GM19324 (cell line): ENCODE measurements around the gene GMEB2.
"Not testable (repeated sequence)": the region's sequence is repeated elsewhere in the genome, so short reads cannot be mapped to it uniquely, and the experiment has no call there.

Experiments used
- ATAC-seq: cut with Tn5 transposase; IDR thresholded peaks from one replicate; pipeline ENCODE4 v1.9.1; 2021; ENCODE audit warnings: mild to moderate bottlenecking, moderate library complexity; ENCODE audit not compliant: unreplicated experiment, low FRiP score

The GMEB2 gene

DNA sequence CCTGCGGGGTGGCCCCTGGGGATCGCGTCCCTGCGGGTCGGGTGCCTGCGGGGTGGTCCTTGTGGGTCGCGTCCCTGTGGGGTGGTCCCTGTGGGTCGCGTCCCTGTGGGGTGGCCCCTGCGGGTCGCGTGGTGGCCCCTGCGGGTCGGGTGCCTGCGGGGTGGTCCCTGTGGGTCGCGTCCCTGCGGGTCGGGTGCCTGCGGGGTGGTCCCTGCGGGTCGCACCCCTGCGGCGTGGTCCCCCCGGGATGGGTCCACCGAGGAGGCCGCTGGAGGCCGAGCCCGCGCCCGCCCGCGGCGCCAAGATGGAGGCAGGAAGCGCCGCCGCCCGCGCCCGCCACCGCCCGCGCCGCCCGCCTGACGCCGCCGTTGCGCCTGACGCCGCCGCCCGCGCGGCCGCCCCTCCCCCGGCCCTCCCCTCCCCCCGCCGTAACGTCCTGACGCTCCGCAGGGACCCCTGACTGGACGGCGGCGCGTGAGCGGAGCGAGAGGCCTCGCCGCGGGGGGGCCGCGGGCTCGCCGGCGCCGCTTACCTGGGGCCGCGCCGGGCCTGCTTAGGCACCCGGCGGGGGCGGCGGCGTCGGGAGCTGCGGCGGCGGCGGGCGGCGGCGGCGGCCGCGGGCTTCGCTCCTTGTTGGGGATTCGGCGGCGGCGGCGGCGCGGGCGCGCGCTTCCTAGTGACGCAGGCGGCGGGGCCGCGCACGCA lies at the start of gene GMEB2:
Gene GMEB2 (minus strand): TSS at position 678 of the 705 bp plus-strand sequence. CDS start 7,704 bp downstream, outside the sequence.
- ATAC-seq = peak; percentile 60

GRCh38 chr20:63675681-63676368 lies 48.9 kb upstream of the GMEB2 start:
- ATAC-seq = no peak

DNA sequence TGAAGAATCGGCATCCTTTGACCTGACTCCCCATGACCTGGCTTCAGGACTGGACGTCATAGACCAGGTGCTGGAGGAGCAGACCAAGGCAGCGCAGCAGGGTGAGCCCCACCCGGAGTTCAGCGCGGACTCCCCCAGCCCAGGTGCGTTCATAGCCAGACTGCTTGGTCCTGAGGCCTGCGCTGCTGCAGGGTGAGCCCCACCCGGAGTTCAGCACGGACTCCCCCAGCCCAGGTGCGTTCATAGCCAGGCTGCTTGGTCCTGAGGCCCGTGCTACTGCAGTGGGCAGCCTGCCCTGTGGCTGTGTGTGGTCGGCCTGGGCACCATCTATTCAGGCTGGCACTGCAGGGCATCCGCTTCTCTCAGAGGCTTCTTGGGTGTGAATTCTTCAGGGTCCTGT lies 47.0 kb upstream of the GMEB2 start:
- no peak for ATAC-seq

- ATAC-seq = no peak
Measured at GRCh38 chr20:63672666-63673065, 45.8 kb upstream of the GMEB2 start.

DNA sequence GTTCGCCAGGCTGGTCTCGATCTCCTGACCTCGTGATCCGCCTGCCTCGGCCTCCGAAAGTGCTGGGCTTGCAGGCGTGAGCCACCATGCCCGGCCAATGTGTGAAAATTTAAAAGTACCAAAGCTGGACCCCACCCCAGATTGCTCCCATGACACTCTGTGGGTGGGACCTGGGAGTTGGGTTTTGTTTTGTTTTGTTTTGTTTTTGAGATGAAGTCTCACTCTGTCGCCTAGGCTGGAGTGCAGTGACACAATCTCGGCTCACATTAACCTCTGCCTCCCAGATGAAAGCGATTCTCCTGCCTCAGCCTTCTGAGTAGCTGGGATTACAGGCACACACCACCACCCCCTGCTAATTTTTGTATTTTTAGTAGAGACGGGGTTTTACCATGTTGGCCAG lies 44.8 kb upstream of the GMEB2 start:
- not testable (repeated sequence) for ATAC-seq

GRCh38 chr20:63668351-63668750 lies 41.5 kb upstream of the GMEB2 start:
- ATAC-seq = no peak

DNA sequence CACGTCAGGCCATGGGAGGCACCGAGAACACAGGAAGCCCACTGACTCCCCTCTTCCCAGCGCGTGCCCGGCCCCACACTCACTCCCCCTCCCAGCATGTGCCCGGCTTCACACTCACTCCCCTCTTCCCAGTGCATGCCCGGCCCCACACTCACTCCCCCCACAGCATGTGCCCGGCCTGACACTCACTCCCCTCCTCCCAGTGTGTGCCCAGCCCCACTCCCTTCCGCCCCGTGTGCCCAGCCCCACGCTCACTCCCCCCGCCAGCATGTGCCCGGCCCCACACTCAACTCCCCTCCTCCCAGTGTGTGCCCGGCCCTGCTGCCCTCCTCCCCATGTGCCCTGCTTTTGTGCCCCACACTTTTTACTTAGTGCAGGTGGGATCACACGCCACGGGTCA lies 41.0 kb upstream of the GMEB2 start:
- no peak for ATAC-seq

DNA sequence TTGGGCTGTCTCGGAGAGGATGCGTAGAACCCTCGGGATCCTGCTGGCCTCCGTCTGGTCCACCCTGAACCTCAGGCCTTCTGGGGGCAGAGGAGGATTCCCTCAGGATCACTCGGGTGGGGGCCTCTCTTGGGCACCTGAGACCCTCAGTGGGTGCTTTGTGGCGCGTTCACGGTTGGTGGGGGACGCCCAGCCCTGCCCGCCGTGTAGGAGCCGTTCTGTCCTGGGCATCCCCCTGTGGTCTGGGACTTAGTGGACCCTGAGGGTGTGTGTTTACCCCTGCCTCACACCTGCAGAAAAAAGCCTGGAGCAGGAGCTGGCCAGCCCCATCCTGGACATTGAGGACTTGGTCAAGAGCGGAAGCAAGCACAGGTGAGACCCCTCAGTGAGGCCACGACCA lies 38.8 kb upstream of the GMEB2 start:
- no peak for ATAC-seq

DNA sequence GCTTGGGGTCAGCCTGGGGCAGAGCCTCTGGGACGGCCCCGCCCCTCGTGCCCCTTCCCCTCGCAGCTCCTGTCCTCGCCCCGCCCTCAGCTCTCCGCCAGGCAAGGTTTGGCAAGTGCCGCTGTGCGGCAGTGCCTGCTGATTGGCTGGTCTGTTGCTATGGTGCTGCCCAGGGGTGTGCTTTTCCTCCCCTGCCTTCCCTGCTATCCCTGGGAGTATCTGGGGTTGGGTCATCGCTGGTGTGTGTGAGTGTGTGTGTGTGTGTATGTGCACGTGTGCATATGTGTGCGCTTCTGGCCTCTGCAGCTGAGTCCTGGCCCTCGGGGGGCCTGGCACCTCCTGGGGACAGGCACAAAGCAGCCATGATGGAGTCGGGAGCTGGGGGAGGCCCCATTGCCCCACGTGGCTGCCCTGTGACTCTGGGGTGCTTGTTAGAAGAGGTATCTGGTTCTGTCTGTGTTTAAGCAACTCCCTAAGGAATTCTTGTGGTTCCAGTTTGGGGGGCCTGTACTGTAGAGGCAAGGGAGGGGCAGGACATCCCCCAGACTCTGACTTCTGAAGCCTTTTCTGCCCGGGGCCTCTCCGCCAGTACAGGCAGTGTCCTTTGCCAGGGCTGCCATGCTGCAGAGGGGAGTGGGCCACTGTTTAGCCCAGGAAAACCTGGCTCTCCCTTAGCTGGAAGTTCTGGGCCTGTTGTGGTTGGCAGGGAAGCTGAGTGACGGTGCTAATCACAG lies 38.1 kb upstream of the GMEB2 start:
- ATAC-seq = no peak

- no peak for ATAC-seq
Measured at GRCh38 chr20:63664143-63664851, 37.4 kb upstream of the GMEB2 start.

DNA sequence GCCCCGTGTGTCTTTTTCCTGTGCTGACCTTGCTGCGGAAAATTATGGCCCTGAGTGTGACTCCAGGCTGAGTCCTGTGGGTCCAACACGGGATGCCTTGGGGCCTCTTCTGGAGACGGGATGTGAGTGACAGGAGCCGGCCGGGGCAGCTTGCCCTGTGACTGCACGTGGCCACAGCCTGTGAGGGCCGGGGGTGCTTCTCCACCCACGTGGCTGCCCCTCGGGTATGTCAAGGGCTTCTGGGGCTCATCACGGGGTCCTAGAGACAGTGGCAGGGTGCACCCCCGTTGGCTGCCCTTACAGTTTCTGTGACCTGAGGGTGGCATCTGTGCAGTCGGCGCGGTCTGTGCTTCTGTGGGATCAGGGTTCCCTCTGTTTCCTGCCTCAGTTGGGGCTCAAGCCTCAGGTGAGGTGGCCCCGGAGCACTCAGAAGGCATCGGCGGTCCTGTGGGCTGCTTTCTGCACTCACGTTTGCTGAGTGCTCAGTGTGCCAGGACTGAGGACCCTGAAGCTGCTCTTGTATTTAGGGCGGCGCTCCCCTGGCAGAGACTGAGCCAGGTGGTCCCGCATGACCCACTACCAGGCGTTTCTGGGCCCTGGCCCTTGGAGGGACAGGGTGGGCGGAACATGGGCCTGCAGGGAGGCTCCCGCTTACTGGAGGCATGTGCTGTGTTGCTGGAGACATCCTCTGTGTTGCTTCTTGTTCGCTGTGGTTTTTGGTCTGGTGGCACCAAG lies 36.6 kb upstream of the GMEB2 start:
- no peak for ATAC-seq

GRCh38 chr20:63662813-63663189 lies 35.9 kb upstream of the GMEB2 start:
- no peak for ATAC-seq

DNA sequence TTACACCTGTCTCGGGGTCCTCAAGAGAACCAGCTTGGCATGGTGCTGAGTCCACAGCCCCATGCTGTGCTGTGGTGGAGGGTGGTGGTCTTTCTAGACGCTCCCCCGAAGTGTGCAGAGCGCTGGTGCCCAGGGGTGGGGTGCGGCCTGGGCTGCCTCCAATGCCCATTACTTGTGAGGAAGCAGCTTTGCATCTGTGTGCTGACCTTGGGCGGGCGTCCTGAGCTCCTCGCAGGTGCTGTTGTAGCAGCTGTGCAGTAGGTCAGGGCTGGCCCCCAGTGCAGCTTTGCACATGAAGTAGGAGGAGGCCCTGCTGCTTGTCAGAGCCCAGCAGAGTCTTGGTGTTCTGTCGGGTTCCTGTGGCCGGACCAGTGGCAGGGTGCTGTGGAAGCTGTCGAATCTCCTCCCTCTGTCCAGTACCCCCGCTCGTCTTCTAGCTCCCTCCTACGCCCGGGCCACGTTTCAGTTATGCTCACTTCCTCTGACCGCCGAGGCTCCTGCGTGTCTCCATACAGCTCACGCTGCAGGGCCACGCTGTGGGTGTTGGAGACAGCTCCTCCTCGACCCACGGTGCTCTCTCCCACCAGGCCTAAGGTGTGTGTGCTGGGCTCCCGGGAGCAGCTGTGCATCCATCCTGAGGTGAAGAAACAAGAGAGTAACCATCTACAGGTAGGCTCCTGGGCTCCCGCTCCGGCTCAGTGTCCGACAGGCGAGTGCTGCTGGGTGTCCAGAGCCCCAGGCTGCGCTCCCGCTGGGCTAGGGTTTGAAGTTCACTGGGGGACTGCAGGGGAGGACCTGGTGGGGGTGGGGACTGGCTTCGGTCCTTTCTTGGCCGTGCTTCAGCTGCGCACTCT lies 35.3 kb upstream of the GMEB2 start:
- no peak for ATAC-seq

GRCh38 chr20:63661108-63661507 lies 34.2 kb upstream of the GMEB2 start:
- ATAC-seq = no peak

DNA sequence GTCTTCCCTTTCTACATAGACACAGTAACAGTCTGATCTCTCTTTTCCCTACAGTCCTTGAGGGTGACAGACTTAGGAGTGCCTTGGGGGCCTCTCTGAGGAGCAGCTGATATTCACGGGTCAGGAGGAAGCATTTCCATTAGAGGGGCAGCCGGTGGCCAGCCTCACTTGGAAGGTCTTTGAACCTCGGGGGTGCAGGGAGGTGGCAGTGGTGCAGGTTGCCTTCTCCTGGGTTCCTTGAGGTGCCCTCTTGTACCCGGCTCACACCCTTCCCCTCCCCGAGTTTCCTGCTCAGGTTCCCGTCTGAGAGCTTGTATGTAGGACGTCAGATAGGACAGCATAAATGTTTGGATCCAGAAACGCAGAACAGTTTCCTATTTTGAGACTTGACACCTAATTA lies 33.7 kb upstream of the GMEB2 start:
- no peak for ATAC-seq

GRCh38 chr20:63660174-63660573 lies 33.3 kb upstream of the GMEB2 start:
- not testable (repeated sequence) for ATAC-seq

GRCh38 chr20:63659370-63659769 lies 32.5 kb upstream of the GMEB2 start:
- ATAC-seq = no peak

- ATAC-seq = no peak
Measured at GRCh38 chr20:63658749-63659187, 31.9 kb upstream of the GMEB2 start.
